ENCODE measurements around the gene LOXHD1. TPM values are rescaled to one million over a fixed set of nuclear protein-coding genes. Genes with fewer than 3 reads are reported as not detected.

Gene LOXHD1
- total RNA-seq, 4 donors from 2014 or later, result 0.16 TPM; not detected in 3

- intact Hi-C loops (cut with DNase I; ENCODE audit: low total_unique reads), result no loop called here
- Histone ChIP-seq H3K4me3 (no peak overlapping the region), H3K36me3 (no peaks in the 10 kb centered on the region), H3K9me3 (no peaks in the 10 kb centered on the region), H3K27ac (no peak overlapping the region), H3K27me3 (no peaks in the 10 kb centered on the region), H3K4me1 (no peaks in the 10 kb centered on the region)
- TF ChIP-seq EP300 (IDR thresholded peaks at IDR 0.05; ENCODE audit: low read depth), result no peak
- no peak for TF ChIP-seq POLR2A (IDR thresholded peaks at IDR 0.05)
- TF ChIP-seq CTCF (IDR thresholded peaks at IDR 0.05), result no peak
- TF ChIP-seq POLR2AphosphoS5 (IDR thresholded peaks at IDR 0.05), result no peak
- in situ Hi-C loops (cut with MboI; ENCODE audit: low pct_ligation_motif_present in 1 of 4, low pct_unique_long_range_greater_than_20kb in 1 of 4, low sequenced_read_pairs in 3 of 4), result no loop called here
- whole genome bisulfite sequencing, 2 donors (ENCODE audit: low coverage in 1 of 2), result 13 to 27% methylated on average over 1 of the region's 1 CpG
- DNase-seq, result no peak
Observed at GRCh38 chr18:46547520-46547919, 109.5 kb downstream of the LOXHD1 start.

- Histone ChIP-seq H3K27ac (no peak overlapping the region), H3K36me3 (no peaks in the 10 kb centered on the region), H3K27me3 (no peaks in the 10 kb centered on the region), H3K4me3 (no peak overlapping the region), H3K9me3 (no peaks in the 10 kb centered on the region), H3K4me1 (no peaks in the 10 kb centered on the region)
- DNase-seq, result no peak
- no peak for TF ChIP-seq POLR2AphosphoS5 (IDR thresholded peaks at IDR 0.05)
- no peak for TF ChIP-seq CTCF (IDR thresholded peaks at IDR 0.05)
- no peak for TF ChIP-seq EP300 (IDR thresholded peaks at IDR 0.05; ENCODE audit: low read depth)
- no peak for TF ChIP-seq POLR2A (IDR thresholded peaks at IDR 0.05)
- intact Hi-C loops (cut with DNase I; ENCODE audit: low total_unique reads) (no loop called here), in situ Hi-C loops (cut with MboI; ENCODE audit: low pct_ligation_motif_present in 1 of 4, low pct_unique_long_range_greater_than_20kb in 1 of 4, low sequenced_read_pairs in 3 of 4) (no loop called here)
Observed at GRCh38 chr18:46546111-46546640, 110.8 kb downstream of the LOXHD1 start.

DNA sequence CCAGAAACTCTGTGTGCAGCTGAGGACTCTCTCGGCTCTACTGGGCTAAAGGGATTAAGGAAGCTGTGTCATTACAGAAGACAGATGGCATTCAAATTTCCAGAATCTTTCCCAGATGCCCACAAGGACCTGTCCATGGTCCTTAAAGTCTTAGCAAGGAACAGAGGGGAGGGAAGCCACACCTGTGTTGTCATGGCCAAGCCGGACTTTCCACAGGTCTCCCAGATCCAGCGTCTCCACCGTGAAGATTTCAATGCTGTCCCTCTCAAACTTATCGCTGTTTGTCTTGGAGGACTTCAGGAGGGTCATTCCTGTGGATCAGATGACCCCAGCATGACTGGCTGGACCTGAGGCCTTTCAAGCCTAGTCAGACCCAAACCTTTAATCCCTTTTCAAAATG, 114.5 kb downstream of the LOXHD1 start:
- Histone ChIP-seq H3K27me3 (no peaks in the 10 kb centered on the region), H3K4me3 (no peak overlapping the region)

GRCh38 chr18:46541626-46542189, 115.3 kb downstream of the LOXHD1 start:
- no peaks in the 10 kb centered on the region for H3K36me3 ChIP-seq
- TF ChIP-seq POLR2AphosphoS5 (IDR thresholded peaks at IDR 0.05), result no peak
- TF ChIP-seq POLR2A (IDR thresholded peaks at IDR 0.05), result no peak
- no peak for TF ChIP-seq EP300 (IDR thresholded peaks at IDR 0.05; ENCODE audit: low read depth)
- TF ChIP-seq CTCF (IDR thresholded peaks at IDR 0.05), result no peak
- in situ Hi-C loops (cut with MboI; ENCODE audit: low pct_ligation_motif_present in 1 of 4, low pct_unique_long_range_greater_than_20kb in 1 of 4, low sequenced_read_pairs in 3 of 4), result no loop called here
- 74% methylated on average over 7 of the region's 7 CpGs; no CpG with 5 or more reads in 1 of the 2 donors for whole genome bisulfite sequencing, 2 donors (ENCODE audit: low coverage in 1 of 2)
- no peak overlapping the region for H3K27ac ChIP-seq
- H3K4me1 ChIP-seq, result no peaks in the 10 kb centered on the region
- H3K27me3 ChIP-seq, result no peaks in the 10 kb centered on the region
- H3K4me3 ChIP-seq, result no peak overlapping the region
- DNase-seq, result no peak
- intact Hi-C loops (cut with DNase I; ENCODE audit: low total_unique reads), result no loop called here
- H3K9me3 ChIP-seq, result no peaks in the 10 kb centered on the region

More for the DNA sequence above, 114.5 kb downstream of the LOXHD1 start:
- intact Hi-C loops (cut with DNase I; ENCODE audit: low total_unique reads) (no loop called here), in situ Hi-C loops (cut with MboI; ENCODE audit: low pct_ligation_motif_present in 1 of 4, low pct_unique_long_range_greater_than_20kb in 1 of 4, low sequenced_read_pairs in 3 of 4) (no loop called here)
- H3K36me3 ChIP-seq, result no peaks in the 10 kb centered on the region
- no peaks in the 10 kb centered on the region for H3K4me1 ChIP-seq
- H3K27ac ChIP-seq, result no peak overlapping the region
- H3K9me3 ChIP-seq, result no peaks in the 10 kb centered on the region
- TF ChIP-seq POLR2AphosphoS5 (IDR thresholded peaks at IDR 0.05) (no peak), POLR2A (IDR thresholded peaks at IDR 0.05) (no peak), EP300 (IDR thresholded peaks at IDR 0.05; ENCODE audit: low read depth) (no peak), CTCF (IDR thresholded peaks at IDR 0.05) (no peak)
- 64 to 72% methylated on average over 4 to 5 of the region's 5 CpGs for WGBS, 2 donors (ENCODE audit: low coverage in 1 of 2)
- DNase-seq, result no peak
